IMR-90 (cell line): Measurements from ENCODE around the gene KRTAP20-3. TPM values are rescaled to one million over a fixed set of nuclear protein-coding genes. Genes with fewer than 3 reads are reported as not detected.

ENCODE experiments used
- ATAC-seq: fragments of 200-7000 bp; cut with Tn5 transposase; 2 replicates; pipeline ENCODE4 v1.9.1; 2020; ENCODE audit warnings: low read depth, mild to moderate bottlenecking, moderate library complexity
- BruUV-seq: library from RNA; stranded (reverse); fragments of 400-500 nt; replicated peaks from 2 replicates; lab custom pipeline; 2021; lab: Mats Ljungman, UMichigan
- CTCF ChIA-PET: fragments of 300-600 bp; formaldehyde crosslinking; extraction: SDS; loops from one replicate; lab custom pipeline; 2021; ENCODE audit warnings: antibody characterized with exemption; lab: Yijun Ruan, JAX
- POLR2A ChIA-PET: fragments of 300-600 bp; sonication (Branson Sonifier 250); formaldehyde crosslinking; loops from one replicate; lab custom pipeline; 2022; ENCODE audit warnings: antibody characterized with exemption; ENCODE audit not compliant: unreplicated experiment; lab: Charles Lee
- DNase-seq: peaks from one replicate; pipeline ENCODE4 v3.0.0; 2013
- H2AFZ ChIP-seq: replicated peaks from 2 replicates; pipeline ENCODE3; 2013; ENCODE audit warnings: low read length, mild to moderate bottlenecking; ENCODE audit not compliant: poor library complexity
- H2AK5ac ChIP-seq: 2 replicates; pipeline ENCODE4 v1.6.1; 2013; ENCODE audit warnings: low read depth, low read length, inconsistent platforms
- H2AK9ac ChIP-seq: replicated peaks from 2 replicates; pipeline ENCODE3; 2013; ENCODE audit warnings: mild to moderate bottlenecking, low read depth, low read length, moderate library complexity; ENCODE audit not compliant: poor library complexity
- H2BK120ac ChIP-seq: 2 replicates; pipeline ENCODE4 v1.6.1; 2013; ENCODE audit warnings: low read depth, low read length, inconsistent platforms
- H2BK15ac ChIP-seq: 3 replicates; pipeline ENCODE4 v1.6.1; 2013; ENCODE audit warnings: low read depth, low read length, inconsistent platforms
- H2BK20ac ChIP-seq: 2 replicates; pipeline ENCODE4 v1.6.1; 2013; ENCODE audit warnings: low read depth, mild to moderate bottlenecking, inconsistent platforms, low read length, moderate library complexity
- H2BK5ac ChIP-seq: 2 replicates; pipeline ENCODE4 v1.6.1; 2013; ENCODE audit warnings: mild to moderate bottlenecking, low read depth, low read length, inconsistent platforms; ENCODE audit not compliant: poor library complexity, severe bottlenecking
- H3K14ac ChIP-seq: replicated peaks from 2 replicates; pipeline ENCODE4 v1.6.1; 2013; ENCODE audit warnings: low read depth, low read length, inconsistent platforms
- H3K18ac ChIP-seq: 2 replicates; pipeline ENCODE4 v1.6.1; 2013; ENCODE audit warnings: low read depth, low read length, control low read depth
- H3K23ac ChIP-seq: 2 replicates; pipeline ENCODE4 v1.6.1; 2013; ENCODE audit warnings: low read depth, low read length, inconsistent platforms
- H3K27ac ChIP-seq: 2 replicates; pipeline ENCODE4 v1.5.1; 2013; ENCODE audit warnings: mild to moderate bottlenecking, control low read depth, low read length; ENCODE audit not compliant: insufficient read depth
- H3K27me3 ChIP-seq: 2 replicates; pipeline ENCODE4 v1.6.1; 2013; ENCODE audit warnings: low read length; ENCODE audit not compliant: control insufficient read depth, insufficient read depth
- H3K36me3 ChIP-seq: 2 replicates; pipeline ENCODE4 v1.6.1; 2013; ENCODE audit warnings: low read length, mixed read lengths; ENCODE audit not compliant: control insufficient read depth, insufficient read depth
- H3K4ac ChIP-seq: 2 replicates; pipeline ENCODE4 v1.6.1; 2013; ENCODE audit warnings: low read depth, low read length, inconsistent platforms
- H3K4me1 ChIP-seq: 2 replicates; pipeline ENCODE4 v1.6.1; 2013; ENCODE audit warnings: low read length, mixed read lengths; ENCODE audit not compliant: control insufficient read depth, insufficient read depth
- H3K4me2 ChIP-seq: 2 replicates; pipeline ENCODE4 v1.6.1; 2013; ENCODE audit warnings: low read depth, mild to moderate bottlenecking, control low read depth, low read length, moderate library complexity
- H3K4me3 ChIP-seq: 2 replicates; pipeline ENCODE4 v1.5.1; 2013; ENCODE audit warnings: low read depth, mild to moderate bottlenecking, control low read depth, low read length, moderate library complexity; ENCODE audit not compliant: insufficient read depth
- H3K56ac ChIP-seq: 2 replicates; pipeline ENCODE4 v1.6.1; 2013; ENCODE audit warnings: low read length, inconsistent platforms; ENCODE audit not compliant: insufficient read depth; ENCODE audit errors: extremely low read depth
- H3K79me1 ChIP-seq, 2 experiments: 2 replicates each; pipeline ENCODE4 v1.6.1; 2013; ENCODE audit warnings: low read length in 2 of 2, inconsistent platforms in 1 of 2, low read depth in 1 of 2
- H3K9ac ChIP-seq: 2 replicates; pipeline ENCODE4 v1.6.1; 2013; ENCODE audit warnings: low read depth, low read length, control low read depth
- H3K9me1 ChIP-seq: 2 replicates; pipeline ENCODE4 v1.6.1; 2013; ENCODE audit warnings: low read length, inconsistent platforms; ENCODE audit not compliant: insufficient read depth
- H3K9me3 ChIP-seq: 2 replicates; pipeline ENCODE4 v1.6.1; 2013; ENCODE audit warnings: low read length; ENCODE audit not compliant: control insufficient read depth, insufficient read depth
- H4K20me1 ChIP-seq: 2 replicates; pipeline ENCODE4 v1.6.1; 2013; ENCODE audit warnings: low read length, inconsistent platforms; ENCODE audit not compliant: insufficient read depth
- H4K5ac ChIP-seq: 2 replicates; pipeline ENCODE4 v1.6.1; 2013; ENCODE audit warnings: mild to moderate bottlenecking, low read depth, low read length, control low read depth
- H4K8ac ChIP-seq, 2 experiments: 2 replicates each; pipeline ENCODE4 v1.6.1; 2013; ENCODE audit warnings: low read depth in 2 of 2, low read length in 2 of 2, control low read depth in 1 of 2, inconsistent platforms in 1 of 2
- H4K91ac ChIP-seq: 2 replicates; pipeline ENCODE4 v1.6.1; 2013; ENCODE audit warnings: low read depth, low read length, inconsistent platforms; ENCODE audit not compliant: insufficient read depth
- BHLHE40 ChIP-seq: fragments of 150-350 bp; IDR thresholded peaks from 2 replicates; pipeline ENCODE4 v1.6.1; 2016; ENCODE audit warnings: mild to moderate bottlenecking, low read depth, low read length
- CTCF ChIP-seq: conservative IDR thresholded peaks from 2 replicates; pipeline ENCODE4 v1.5.1; 2012; ENCODE audit warnings: mild to moderate bottlenecking, low read depth, low read length, improper control_type of control experiment
- FOS ChIP-seq: fragments of 150-350 bp; IDR thresholded peaks from 2 replicates; pipeline ENCODE4 v1.6.1; 2016; ENCODE audit warnings: low read depth, low read length
- MAZ ChIP-seq: IDR thresholded peaks from 2 replicates; pipeline ENCODE4 v1.6.1; 2012; ENCODE audit warnings: low read depth, mild to moderate bottlenecking, low read length, improper control_type of control experiment, moderate library complexity, borderline replicate concordance
- MXI1 ChIP-seq: IDR thresholded peaks from 2 replicates; pipeline ENCODE4 v1.6.1; 2012; ENCODE audit warnings: low read depth, mild to moderate bottlenecking, low read length, moderate library complexity, borderline replicate concordance
- RAD21 ChIP-seq: IDR thresholded peaks from 2 replicates; pipeline ENCODE4 v1.6.1; 2012; ENCODE audit warnings: low read length, improper control_type of control experiment
- WGBS, 2 experiments: methylation state at CpG; one replicate each; pipeline versions ENCODE4 v1.1.5 to v1.1.7; 2013; ENCODE audit warnings: missing lambda C conversion rate in 2 of 2; ENCODE audit not compliant: insufficient read length in 1 of 2; ENCODE audit errors: extremely low coverage in 2 of 2; 5-methylcytosine and 5-hydroxymethylcytosine counted together
- dilution Hi-C: fragments of 300-500 bp; cut with HindIII; formaldehyde crosslinking; loops from one replicate; pipeline ENCODE4 v1.14.3; 2018; ENCODE audit warnings: low sequenced_read_pairs; ENCODE audit not compliant: unreplicated experiment
- in situ Hi-C: fragments of 300-500 bp; cut with MboI; formaldehyde crosslinking; loops from 3 replicates; pipeline ENCODE4 v1.14.3; 2019; ENCODE audit warnings: low sequenced_read_pairs, inconsistent platforms, mixed read lengths
- intact Hi-C: fragments of 100-400 bp; cut with micrococcal nuclease; formaldehyde crosslinking; loops from 2 replicates; pipeline ENCODE4 v1.10.0; 2022
- polyA plus RNA-seq, 3 experiments: library from polyadenylated mRNA; depleted of rRNA; stranded (reverse); fragments of >200 nt; gene quantifications; 2 replicates each; pipeline ENCODE4 v1.2.3, GENCODE V29; 2012; ENCODE audit warnings: low replicate concordance in 1 of 3
- total RNA-seq: library from RNA; depleted of rRNA; stranded (reverse); fragments of >200 nt; gene quantifications from 2 replicates; pipeline ENCODE4 v1.2.3, GENCODE V29; 2012

The KRTAP20-3 gene
- total and polyA plus RNA-seq, 2 of the 4 experiments (the other 2 are of a cell fraction), result not detected

- H3K9me3 ChIP-seq, result peaks cover 14% of the 10 kb centered on the region
- BruUV-seq, result no TSS peak
- DNase-seq (no peak), ATAC-seq (no peak)
- in situ Hi-C loops, result no loop called here
- H4K5ac ChIP-seq, result no peak within 1 kb of the TSS
- H3K9me1 ChIP-seq, result no peaks in the 10 kb centered on the region
- H3K23ac ChIP-seq, result no peak within 1 kb of the TSS
- no peak within 1 kb of the TSS for H3K4ac ChIP-seq
- no peak within 1 kb of the TSS for H2BK120ac ChIP-seq
- dilution Hi-C loops, result no loop called here
- H3K4me2 ChIP-seq, result no peak within 1 kb of the TSS
- H3K27me3 ChIP-seq, result no peaks in the 10 kb centered on the region
- H2AFZ ChIP-seq, result no peak within 1 kb of the TSS
- 0% methylated on average over 1 of the region's 2 CpGs; no CpG with 5 or more reads in 1 of the 2 experiments for WGBS, 2 experiments
- POLR2A ChIA-PET, result no interaction called here
- no peak within 1 kb of the TSS for H2BK20ac ChIP-seq
- intact Hi-C loops, result no loop called here
- no peak within 1 kb of the TSS for H2BK15ac ChIP-seq
- no peak within 1 kb of the TSS for H4K8ac ChIP-seq
- H3K14ac ChIP-seq, result no peak within 1 kb of the TSS
- CTCF ChIA-PET, result interaction anchor here (0.6 kb wide), 1 partner anchor 23 kb away, joined by 3 read pairs; no protein-coding TSS in a partner anchor
- H4K20me1 ChIP-seq, result no peaks in the 10 kb centered on the region
- TF ChIP-seq CTCF (no peak), MXI1 (no peak), MAZ (no peak), RAD21 (no peak), BHLHE40 (no peak), FOS (no peak)
- H2AK5ac ChIP-seq, result no peak within 1 kb of the TSS
- H3K4me3 ChIP-seq, result no peak within 1 kb of the TSS
- H3K9ac ChIP-seq, result no peak within 1 kb of the TSS
- no peak within 1 kb of the TSS for H3K18ac ChIP-seq
- no peaks in the 10 kb centered on the region for H3K4me1 ChIP-seq
- no peak within 1 kb of the TSS for H2AK9ac ChIP-seq
- no peak within 1 kb of the TSS for H3K56ac ChIP-seq
- H3K36me3 ChIP-seq, result no peaks in the 10 kb centered on the region
- no peak within 1 kb of the TSS for H2BK5ac ChIP-seq
- no peak within 1 kb of the TSS for H3K27ac ChIP-seq
- no peaks in the 10 kb centered on the region for H3K79me1 ChIP-seq
- H4K91ac ChIP-seq, result no peak within 1 kb of the TSS
Measured at GRCh38 chr21:30613836-30614235, 28.8 kb upstream of the KRTAP20-3 start, which contains the start of gene KRTAP6-1. KRTAP6-1 (minus strand) TSS chr21:30613930; CDS start chr21:30613904, 26 bp downstream.
